SK-N-SH (cell line): ENCODE data around the gene ASAP2. TPM values are rescaled to one million over a fixed set of nuclear protein-coding genes. Genes with fewer than 3 reads are reported as not detected.

Source experiments
- CTCF ChIA-PET: fragments of 300-600, 350-600 bp; formaldehyde crosslinking; extraction: SDS; loops from one replicate; lab custom pipeline; 2021; lab: Yijun Ruan, JAX
- POLR2A ChIA-PET: fragments of 350-600 bp; sonication (Branson Sonifier 250); formaldehyde crosslinking; extraction: SDS; loops from one replicate; lab custom pipeline; 2020; ENCODE audit warnings: antibody characterized with exemption, inconsistent platforms; lab: Yijun Ruan, JAX
- DNase-seq: peaks from one replicate; pipeline ENCODE4 v3.0.0; 2012
- H2AFZ ChIP-seq: fragments of 200-600 bp; sonication (generic); 2 replicates; pipeline ENCODE4 v1.8.1; 2016; ENCODE audit warnings: antibody characterized with exemption, mild to moderate bottlenecking, low read depth
- H3F3A ChIP-seq: fragments of 200-600 bp; sonication (generic); replicated peaks from 2 replicates; pipeline ENCODE3; 2016; ENCODE audit warnings: antibody characterized with exemption, mild to moderate bottlenecking; ENCODE audit not compliant: insufficient read depth
- H3K27ac ChIP-seq, 2 experiments: fragments of 200-500 bp in 1 of 2; fragments of 200-600 bp in 1 of 2; sonication (Bioruptor generic) in 1 of 2; sonication (generic), shearing (Covaris generic) in 1 of 2; 2 replicates each; pipeline versions ENCODE4 v1.5.1 to v1.6.1; 2014 to 2016; ENCODE audit warnings: low read depth in 2 of 2, inconsistent platforms in 1 of 2, low read length in 1 of 2, mild to moderate bottlenecking in 1 of 2, mixed read lengths in 1 of 2
- H3K27me3 ChIP-seq: fragments of 200-600 bp; sonication (generic), shearing (Covaris generic); 2 replicates; pipeline ENCODE4 v1.6.1; 2016; ENCODE audit warnings: mixed run types; ENCODE audit not compliant: insufficient read depth
- H3K36me3 ChIP-seq, 2 experiments: fragments of 200-500 bp in 1 of 2; fragments of 200-600 bp in 1 of 2; sonication (Bioruptor generic) in 1 of 2; sonication (generic) in 1 of 2; replicated peaks in 1 of 2; 2 replicates each; pipeline versions ENCODE3 to v1.5.1; 2014 to 2016; ENCODE audit warnings: low read length in 1 of 2, mild to moderate bottlenecking in 1 of 2; ENCODE audit not compliant: insufficient read depth in 2 of 2, control insufficient read depth in 1 of 2
- H3K4me1 ChIP-seq, 2 experiments: fragments of 200-500 bp in 1 of 2; fragments of 200-600 bp in 1 of 2; sonication (Bioruptor generic) in 1 of 2; sonication (generic), shearing (Covaris generic) in 1 of 2; 2 replicates each; pipeline versions ENCODE4 v1.5.1 to v1.6.1; 2014 to 2016; ENCODE audit warnings: low read depth in 1 of 2, low read length in 1 of 2, mixed run types in 1 of 2; ENCODE audit not compliant: insufficient read depth in 2 of 2, control insufficient read depth in 1 of 2
- H3K4me2 ChIP-seq: fragments of 200-600 bp; sonication (generic), shearing (Covaris generic); 2 replicates; pipeline ENCODE4 v1.6.1; 2017; ENCODE audit warnings: mixed run types
- H3K4me3 ChIP-seq, 2 experiments: fragments of 200-500 bp in 1 of 2; fragments of 200-600 bp in 1 of 2; sonication (Bioruptor generic) in 1 of 2; sonication (generic), shearing (Covaris generic) in 1 of 2; 2 replicates each; pipeline versions ENCODE4 v1.5.1 to v1.8.1; 2014 to 2016; ENCODE audit warnings: low read depth in 2 of 2, inconsistent platforms in 1 of 2, low read length in 1 of 2, mild to moderate bottlenecking in 1 of 2, mixed read lengths in 1 of 2, moderate library complexity in 1 of 2
- H3K79me2 ChIP-seq: fragments of 200-600 bp; sonication (generic); 2 replicates; pipeline ENCODE4 v1.8.1; 2017; ENCODE audit warnings: mild to moderate bottlenecking; ENCODE audit not compliant: insufficient read depth
- H3K9ac ChIP-seq: fragments of 200-600 bp; sonication (generic); 2 replicates; pipeline ENCODE4 v1.6.1; 2017; ENCODE audit warnings: mixed run types
- H3K9me2 ChIP-seq: fragments of 200-600 bp; sonication (generic); 2 replicates; pipeline ENCODE4 v1.6.1; 2017; ENCODE audit warnings: mixed run types
- H3K9me3 ChIP-seq: fragments of 200-600 bp; sonication (generic); 2 replicates; pipeline ENCODE4 v1.6.1; 2017; ENCODE audit warnings: mixed run types, mild to moderate bottlenecking, moderate library complexity
- H4K20me1 ChIP-seq: fragments of 200-600 bp; sonication (generic); 2 replicates; pipeline ENCODE4 v1.6.1; 2017; ENCODE audit warnings: mild to moderate bottlenecking, mixed run types; ENCODE audit not compliant: insufficient read depth
- CTCF ChIP-seq: fragments of 200-600 bp; sonication (generic); IDR thresholded peaks from 2 replicates; pipeline ENCODE4 v1.6.1; 2017; ENCODE audit warnings: antibody characterized with exemption, mild to moderate bottlenecking, moderate library complexity
- EP300 ChIP-seq, 2 experiments: IDR thresholded peaks; 2 replicates each; pipeline versions ENCODE4 v1.4.0 to v1.6.1; 2012; ENCODE audit warnings: borderline replicate concordance in 1 of 2, low read depth in 1 of 2, low read length in 1 of 2
- FOSL2 ChIP-seq: IDR thresholded peaks from 2 replicates; pipeline ENCODE4 v1.4.0; 2012; ENCODE audit warnings: low read depth, mild to moderate bottlenecking, moderate library complexity, borderline replicate concordance
- FOXM1 ChIP-seq: IDR thresholded peaks from 2 replicates; pipeline ENCODE4 v1.4.0; 2012; ENCODE audit warnings: low read depth, mild to moderate bottlenecking
- JUND ChIP-seq: IDR thresholded peaks from 2 replicates; pipeline ENCODE4 v1.4.0; 2012
- MAX ChIP-seq: IDR thresholded peaks from 2 replicates; pipeline ENCODE4 v1.4.0; 2012; ENCODE audit warnings: low read depth
- MEF2A ChIP-seq: IDR thresholded peaks from 2 replicates; pipeline ENCODE4 v1.4.0; 2012; ENCODE audit warnings: low read depth, borderline replicate concordance
- NFIC ChIP-seq: IDR thresholded peaks from 2 replicates; pipeline ENCODE4 v1.4.0; 2012; ENCODE audit warnings: borderline replicate concordance
- NRF1 ChIP-seq: IDR thresholded peaks from 2 replicates; pipeline ENCODE4 v1.6.1; 2012; ENCODE audit warnings: low read depth, mild to moderate bottlenecking, low read length
- PBX3 ChIP-seq: IDR thresholded peaks from 2 replicates; pipeline ENCODE4; 2012
- RAD21 ChIP-seq: IDR thresholded peaks from 2 replicates; pipeline ENCODE4 v1.6.1; 2012; ENCODE audit warnings: mild to moderate bottlenecking, low read length
- RXRA ChIP-seq: IDR thresholded peaks from 2 replicates; pipeline ENCODE4 v1.4.0; 2012; ENCODE audit warnings: low read depth, mild to moderate bottlenecking, borderline replicate concordance
- SIN3A ChIP-seq: IDR thresholded peaks from 2 replicates; pipeline ENCODE4 v1.6.1; 2012; ENCODE audit warnings: low read depth, mild to moderate bottlenecking, low read length, moderate library complexity, borderline replicate concordance
- TCF12 ChIP-seq: IDR thresholded peaks from 2 replicates; pipeline ENCODE4 v1.4.0; 2012
- TEAD4 ChIP-seq: IDR thresholded peaks from 2 replicates; pipeline ENCODE4 v1.4.0; 2012; ENCODE audit warnings: mild to moderate bottlenecking, borderline replicate concordance; ENCODE audit not compliant: insufficient read depth
- USF2 ChIP-seq: fragments of 150-350 bp; IDR thresholded peaks from 2 replicates; pipeline ENCODE4 v1.6.1; 2017; ENCODE audit warnings: antibody characterized with exemption, low read length, low read depth, borderline replicate concordance
- WGBS: methylation state at CpG from one replicate; pipeline ENCODE4 v1.1.6; 2017; ENCODE audit warnings: low lambda C conversion rate; 5-methylcytosine and 5-hydroxymethylcytosine counted together
- polyA plus RNA-seq, 3 experiments: library from polyadenylated mRNA; depleted of rRNA; stranded (reverse); fragments of >200 nt; gene quantifications; 2 replicates each; pipeline ENCODE4 v1.2.3, GENCODE V29; 2012

ASAP2 gene
- polyA plus RNA-seq, 1 of the 3 experiments (the other 2 are of a cell fraction) = 37.9 TPM

GRCh38 chr2:9248363-9248762, 41.8 kb downstream of the ASAP2 start:
- peak overlapping the region; percentile 89 to 100 for H3K27ac ChIP-seq
- H3K4me1 ChIP-seq = peaks cover 77 to 82% of the 10 kb centered on the region in 2 experiments
- H3K4me2 ChIP-seq = peak overlapping the region; percentile 62
- no peak for DNase-seq
- H3K79me2 ChIP-seq = peaks cover 100% of the 10 kb centered on the region
- no peak overlapping the region for H3K4me3 ChIP-seq
- no peaks in the 10 kb centered on the region for H3K27me3 ChIP-seq
- no peaks in the 10 kb centered on the region for H3K36me3 ChIP-seq
- 96% methylated on average over 7 of the region's 7 CpGs for WGBS
- no peak overlapping the region for H2AFZ ChIP-seq
- ChIA-PET CTCF (interaction anchor here (0.8 to 4.3 kb wide), 17 partner anchors 9 to 174 kb away, joined by 3 to 26 read pairs (median 4); partner anchors contain the start of gene ASAP2), POLR2A (interaction anchor here (1.7 to 2.0 kb wide), 2 partner anchors 14 to 40 kb away, joined by 8 to 20 read pairs; no protein-coding TSS in a partner anchor)
- TF ChIP-seq PBX3 = no peak
- TF ChIP-seq MEF2A = no peak
- no peak for TF ChIP-seq EP300 (IDR thresholded peaks at IDR 0.05; ENCODE audit: borderline replicate concordance in 1 of 2, low read depth in 1 of 2, low read length in 1 of 2)
- no peak for TF ChIP-seq SIN3A
- TF ChIP-seq JUND = no peak
- TF ChIP-seq NRF1 = no peak
- TF ChIP-seq FOXM1 = no peak
- TF ChIP-seq CTCF = no peak
- H3K9me2 ChIP-seq = no peaks in the 10 kb centered on the region
- H4K20me1 ChIP-seq = no peaks in the 10 kb centered on the region
- no peaks in the 10 kb centered on the region for H3K9me3 ChIP-seq
- H3K9ac ChIP-seq = peak overlapping the region; percentile 57; the same call in 1 of the 2 replicates
- H3F3A ChIP-seq = peaks cover 29% of the 10 kb centered on the region

GRCh38 chr2:9249020-9249800, 42.6 kb downstream of the ASAP2 start:
- peak overlapping the region; percentile 89 to 100 for H3K27ac ChIP-seq
- peaks cover 99% of the 10 kb centered on the region for H3K79me2 ChIP-seq
- H3K27me3 ChIP-seq = no peaks in the 10 kb centered on the region
- H2AFZ ChIP-seq = no peak overlapping the region
- POLR2A ChIA-PET = no interaction called here
- H3K9me2 ChIP-seq = no peaks in the 10 kb centered on the region
- H3K4me1 ChIP-seq = peaks cover 77 to 79% of the 10 kb centered on the region in 2 experiments
- H3F3A ChIP-seq = peaks cover 29% of the 10 kb centered on the region
- CTCF ChIA-PET = interaction anchor here (0.8 to 4.3 kb wide), 10 partner anchors 8 to 173 kb away, joined by 3 to 26 read pairs (median 4); partner anchors contain the start of gene ASAP2
- H4K20me1 ChIP-seq = no peaks in the 10 kb centered on the region
- no peaks in the 10 kb centered on the region for H3K9me3 ChIP-seq
- no peaks in the 10 kb centered on the region for H3K36me3 ChIP-seq
- WGBS = 62% methylated on average over 5 of the region's 10 CpGs
- peak overlapping the region; percentile 62 for H3K4me2 ChIP-seq
- TF ChIP-seq TCF12 (0 out of 2 replicates have a peak, but pooled peaks have one; percentile 14), FOSL2 (peak; percentile 23; the same call in 1 of the 2 replicates), NFIC (0 out of 2 replicates have a peak, but pooled peaks have one; percentile 52), SIN3A (no peak; the same call in 1 of the 2 replicates), NRF1 (no peak), RAD21 (no peak), USF2 (no peak), TEAD4 (0 out of 2 replicates have a peak, but pooled peaks have one; percentile 11), RXRA (0 out of 2 replicates have a peak, but pooled peaks have one; percentile 26), MAX (peak; percentile 30; the same call in 1 of the 2 replicates)
- TF ChIP-seq, all 33 proteins: peak for 6
- Histone ChIP-seq H3K9ac (peak overlapping the region; percentile 57), H3K4me3 (no peak overlapping the region)
- no peak for DNase-seq
